Measurements from ENCODE around the gene SLC36A3.

SLC36A3 gene

DNA sequence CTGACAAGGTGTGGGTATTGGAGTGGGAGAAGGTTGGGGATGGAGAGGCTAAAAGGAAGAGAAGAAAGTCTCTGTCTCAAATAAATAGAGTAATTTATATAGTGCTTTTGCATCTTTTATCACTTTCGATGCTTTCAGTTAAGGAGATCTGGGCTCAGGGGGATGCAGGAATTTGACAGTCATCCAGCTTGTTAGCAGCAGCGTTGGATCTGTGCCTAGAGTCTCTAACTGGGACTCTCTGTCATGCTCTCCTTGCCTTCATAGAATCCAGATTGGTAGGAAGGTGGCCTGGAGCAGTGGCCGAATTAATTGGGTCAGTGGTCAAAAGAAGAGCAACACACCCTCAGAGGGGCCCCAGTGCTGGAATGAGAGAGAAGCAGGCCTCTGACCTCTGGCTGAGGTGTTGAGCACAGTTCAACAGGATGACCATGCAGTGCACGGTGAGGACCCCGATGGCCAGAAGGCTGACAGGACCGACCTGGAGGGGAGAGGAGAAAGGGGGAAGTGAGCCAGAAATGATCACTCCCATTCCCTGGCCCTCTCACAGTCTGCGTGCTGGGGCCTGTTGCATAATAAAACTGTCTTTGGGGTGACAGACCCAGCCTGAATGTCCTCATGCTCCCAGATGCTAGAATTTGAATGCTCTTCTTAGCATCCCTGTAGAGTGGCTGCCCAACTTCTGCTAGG, 7.6 kb downstream of the SLC36A3 start:
- DNase-seq (ENCODE audit: low read depth in 1 of 2, low spot score in 1 of 2) = peak; percentile 56 to 84
- H3K27ac ChIP-seq (replicated peaks) = peak overlapping the region; percentile 44
- H3K27me3 ChIP-seq (ENCODE audit: insufficient read depth, poor library complexity, severe bottlenecking) = no peaks in the 10 kb centered on the region
- H3K4me3 ChIP-seq (replicated peaks; ENCODE audit: insufficient read depth, low read length) = no peak overlapping the region
- peak; percentile 84; the same call in 1 of the 2 replicates for TF ChIP-seq SPI1 (IDR thresholded peaks at IDR 0.05; ENCODE audit: borderline replicate concordance, low read depth)
- TF ChIP-seq, protein P1, sequence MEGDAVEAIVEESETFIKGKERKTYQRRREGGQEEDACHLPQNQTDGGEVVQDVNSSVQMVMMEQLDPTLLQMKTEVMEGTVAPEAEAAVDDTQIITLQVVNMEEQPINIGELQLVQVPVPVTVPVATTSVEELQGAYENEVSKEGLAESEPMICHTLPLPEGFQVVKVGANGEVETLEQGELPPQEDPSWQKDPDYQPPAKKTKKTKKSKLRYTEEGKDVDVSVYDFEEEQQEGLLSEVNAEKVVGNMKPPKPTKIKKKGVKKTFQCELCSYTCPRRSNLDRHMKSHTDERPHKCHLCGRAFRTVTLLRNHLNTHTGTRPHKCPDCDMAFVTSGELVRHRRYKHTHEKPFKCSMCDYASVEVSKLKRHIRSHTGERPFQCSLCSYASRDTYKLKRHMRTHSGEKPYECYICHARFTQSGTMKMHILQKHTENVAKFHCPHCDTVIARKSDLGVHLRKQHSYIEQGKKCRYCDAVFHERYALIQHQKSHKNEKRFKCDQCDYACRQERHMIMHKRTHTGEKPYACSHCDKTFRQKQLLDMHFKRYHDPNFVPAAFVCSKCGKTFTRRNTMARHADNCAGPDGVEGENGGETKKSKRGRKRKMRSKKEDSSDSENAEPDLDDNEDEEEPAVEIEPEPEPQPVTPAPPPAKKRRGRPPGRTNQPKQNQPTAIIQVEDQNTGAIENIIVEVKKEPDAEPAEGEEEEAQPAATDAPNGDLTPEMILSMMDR (IDR thresholded peaks at IDR 0.05; ENCODE audit: insufficient read depth, low read length) = no peak
- TF ChIP-seq GABPA (IDR thresholded peaks at IDR 0.05; ENCODE audit: low read depth) = no peak

DNA sequence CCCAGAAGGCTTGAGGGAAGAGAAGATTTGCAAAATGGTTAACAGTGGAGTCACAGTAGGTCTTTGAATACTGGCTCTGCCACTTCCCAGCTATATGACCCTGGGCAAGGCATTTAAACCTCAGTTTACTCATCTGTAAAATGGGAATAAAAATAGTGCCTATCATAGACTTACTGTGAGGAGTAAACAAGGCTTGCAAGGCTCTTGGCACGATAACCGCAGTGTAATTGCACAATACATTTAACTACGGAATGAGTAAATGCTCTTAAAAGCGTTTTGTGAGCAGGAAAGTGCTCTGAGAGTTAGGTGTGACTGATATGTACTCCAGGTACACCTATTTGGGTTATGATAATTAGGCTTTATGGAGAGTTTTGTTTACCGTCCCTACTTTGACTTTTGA, 8.4 kb downstream of the SLC36A3 start:
- Histone ChIP-seq H3K27ac (replicated peaks) (peak overlapping the region; percentile 5; the same call in 1 of the 2 replicates), H3K27me3 (ENCODE audit: insufficient read depth, poor library complexity, severe bottlenecking) (no peaks in the 10 kb centered on the region), H3K4me3 (replicated peaks; ENCODE audit: insufficient read depth, low read length) (no peak overlapping the region)
- peak; percentile 63 to 64 for DNase-seq (ENCODE audit: low read depth in 1 of 2, low spot score in 1 of 2)
- no peak for TF ChIP-seq POLR2AphosphoS5 (IDR thresholded peaks at IDR 0.05; ENCODE audit: low read depth)
- TF ChIP-seq, protein P2, sequence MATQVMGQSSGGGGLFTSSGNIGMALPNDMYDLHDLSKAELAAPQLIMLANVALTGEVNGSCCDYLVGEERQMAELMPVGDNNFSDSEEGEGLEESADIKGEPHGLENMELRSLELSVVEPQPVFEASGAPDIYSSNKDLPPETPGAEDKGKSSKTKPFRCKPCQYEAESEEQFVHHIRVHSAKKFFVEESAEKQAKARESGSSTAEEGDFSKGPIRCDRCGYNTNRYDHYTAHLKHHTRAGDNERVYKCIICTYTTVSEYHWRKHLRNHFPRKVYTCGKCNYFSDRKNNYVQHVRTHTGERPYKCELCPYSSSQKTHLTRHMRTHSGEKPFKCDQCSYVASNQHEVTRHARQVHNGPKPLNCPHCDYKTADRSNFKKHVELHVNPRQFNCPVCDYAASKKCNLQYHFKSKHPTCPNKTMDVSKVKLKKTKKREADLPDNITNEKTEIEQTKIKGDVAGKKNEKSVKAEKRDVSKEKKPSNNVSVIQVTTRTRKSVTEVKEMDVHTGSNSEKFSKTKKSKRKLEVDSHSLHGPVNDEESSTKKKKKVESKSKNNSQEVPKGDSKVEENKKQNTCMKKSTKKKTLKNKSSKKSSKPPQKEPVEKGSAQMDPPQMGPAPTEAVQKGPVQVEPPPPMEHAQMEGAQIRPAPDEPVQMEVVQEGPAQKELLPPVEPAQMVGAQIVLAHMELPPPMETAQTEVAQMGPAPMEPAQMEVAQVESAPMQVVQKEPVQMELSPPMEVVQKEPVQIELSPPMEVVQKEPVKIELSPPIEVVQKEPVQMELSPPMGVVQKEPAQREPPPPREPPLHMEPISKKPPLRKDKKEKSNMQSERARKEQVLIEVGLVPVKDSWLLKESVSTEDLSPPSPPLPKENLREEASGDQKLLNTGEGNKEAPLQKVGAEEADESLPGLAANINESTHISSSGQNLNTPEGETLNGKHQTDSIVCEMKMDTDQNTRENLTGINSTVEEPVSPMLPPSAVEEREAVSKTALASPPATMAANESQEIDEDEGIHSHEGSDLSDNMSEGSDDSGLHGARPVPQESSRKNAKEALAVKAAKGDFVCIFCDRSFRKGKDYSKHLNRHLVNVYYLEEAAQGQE (IDR thresholded peaks at IDR 0.05; ENCODE audit: insufficient replicate concordance, low read depth) = no peak
- TF ChIP-seq, protein P1 (IDR thresholded peaks at IDR 0.05; ENCODE audit: insufficient read depth, low read length) = no peak
- TF ChIP-seq GABPA (IDR thresholded peaks at IDR 0.05; ENCODE audit: low read depth) = no peak
- no peak for TF ChIP-seq SPI1 (IDR thresholded peaks at IDR 0.05; ENCODE audit: borderline replicate concordance, low read depth)

DNA sequence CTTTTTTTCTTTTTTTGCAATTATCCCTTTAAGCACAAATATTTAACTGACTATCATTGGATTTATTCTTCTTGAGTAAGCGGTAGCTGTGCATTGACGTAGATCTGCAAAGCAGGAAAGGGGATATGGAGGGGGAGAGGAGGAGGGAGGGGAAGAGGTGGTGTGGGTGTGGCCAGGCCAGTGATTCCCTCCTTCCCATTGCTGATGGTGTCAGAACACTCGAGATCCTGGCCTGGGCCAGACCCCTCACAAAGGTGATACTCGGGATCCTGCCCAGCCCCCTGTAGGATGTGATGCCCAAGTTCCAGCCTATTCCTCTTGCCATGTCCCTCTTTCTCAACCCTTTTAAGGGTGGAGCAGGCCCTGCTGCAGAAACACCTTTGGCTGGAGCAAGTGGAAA, 9.9 kb downstream of the SLC36A3 start:
- H3K4me3 ChIP-seq (replicated peaks; ENCODE audit: insufficient read depth, low read length) = no peak overlapping the region
- no peak overlapping the region for H3K27ac ChIP-seq (replicated peaks)
- DNase-seq (ENCODE audit: low read depth in 1 of 2, low spot score in 1 of 2) = no peak
- no peak for TF ChIP-seq POLR2AphosphoS5 (IDR thresholded peaks at IDR 0.05; ENCODE audit: low read depth)
- no peak for TF ChIP-seq GABPA (IDR thresholded peaks at IDR 0.05; ENCODE audit: low read depth)
- TF ChIP-seq SPI1 (IDR thresholded peaks at IDR 0.05; ENCODE audit: borderline replicate concordance, low read depth) = no peak
- TF ChIP-seq, protein P1 (IDR thresholded peaks at IDR 0.05; ENCODE audit: insufficient read depth, low read length) = no peak
- TF ChIP-seq, protein P2 (IDR thresholded peaks at IDR 0.05; ENCODE audit: insufficient replicate concordance, low read depth) = no peak
- H3K27me3 ChIP-seq (ENCODE audit: insufficient read depth, poor library complexity, severe bottlenecking) = no peaks in the 10 kb centered on the region

Data from HL-60 (cell line).